SU-DHL-6 (cell line): Measurements from ENCODE around the gene MOAP1.

Experiments
- CTCF ChIP-seq: fragments of 200-600 bp; sonication (generic); IDR thresholded peaks from one replicate; pipeline ENCODE4 v1.5.1; 2017; ENCODE audit warnings: antibody characterized with exemption, mild to moderate bottlenecking, low read length, moderate library complexity; ENCODE audit not compliant: insufficient read depth, poor library complexity, severe bottlenecking
- EZH2phosphoT487 ChIP-seq: fragments of 200-600 bp; sonication (generic), shearing (Covaris generic); conservative IDR thresholded peaks from 2 replicates; pipeline ENCODE4 v1.6.1; 2018; ENCODE audit warnings: mild to moderate bottlenecking, antibody characterized with exemption, low read length, moderate library complexity, mixed read lengths

- no peak for TF ChIP-seq CTCF
- no peak for TF ChIP-seq EZH2phosphoT487
These were observed 21.1 kb downstream of the MOAP1 start for GRCh38 chr14:93163564-93163963.
